ENCODE results near the gene FAP.

DNA sequence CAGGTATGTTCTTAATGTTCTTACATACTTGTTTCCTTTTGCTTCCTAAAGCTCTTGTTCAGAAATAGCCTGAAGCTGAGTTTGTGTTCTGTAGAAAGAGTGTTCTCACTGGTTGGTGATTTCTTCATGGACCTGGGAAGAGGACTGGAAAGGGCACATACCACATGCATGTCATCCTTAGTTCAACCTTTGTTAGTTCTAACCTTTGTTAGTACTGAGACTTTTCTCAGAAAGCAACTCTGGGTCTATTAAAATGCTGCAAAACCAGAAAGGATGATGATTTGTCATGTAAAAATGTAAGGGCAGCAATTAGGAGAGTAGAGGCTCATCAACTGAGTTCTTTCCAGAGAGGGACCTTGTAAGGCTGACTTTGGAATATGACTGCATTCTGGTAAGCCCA, 2.5 kb upstream of the FAP start:
- no peak for TF ChIP-seq CTCF (conservative IDR thresholded peaks at IDR 0.05)
- TF ChIP-seq EZH2 (IDR thresholded peaks at IDR 0.05; ENCODE audit: low read depth), result no peak

Measured in PC-9 (cell line).